MCF 10A (cell line): ENCODE results near the gene MLLT11. TPM values are rescaled to one million over a fixed set of nuclear protein-coding genes. Genes with fewer than 3 reads are reported as not detected.

Experiments used
- BruUV-seq: library from RNA; stranded (reverse); fragments of 400-500 nt; replicated peaks from 2 replicates; lab custom pipeline; 2021; lab: Mats Ljungman, UMichigan
- CTCF ChIA-PET: fragments of 300-600 bp; sonication (Branson Sonifier 250); formaldehyde crosslinking; extraction: SDS; loops from one replicate; lab custom pipeline; 2021; ENCODE audit warnings: antibody characterized with exemption, inconsistent platforms; lab: Yijun Ruan, JAX
- POLR2A ChIA-PET: fragments of 300-600, 350-650 bp; sonication (Branson Sonifier 250); formaldehyde crosslinking; extraction: SDS; loops from one replicate; lab custom pipeline; 2020; ENCODE audit warnings: antibody characterized with exemption, inconsistent platforms; lab: Yijun Ruan, JAX
- DNase-seq: peaks from one replicate; pipeline ENCODE4 v3.0.0-alpha.2; 2018; ENCODE audit not compliant: unreplicated experiment
- H3K27ac Mint-ChIP-seq: one replicate; pipeline ENCODE4 v1.8.0; 2022; ENCODE audit warnings: mild to moderate bottlenecking, low read depth, mixed read lengths; ENCODE audit not compliant: unreplicated experiment
- H3K27me3 Mint-ChIP-seq: one replicate; pipeline ENCODE4 v1.8.0; 2022; ENCODE audit warnings: mixed read lengths; ENCODE audit not compliant: insufficient read depth, unreplicated experiment
- H3K36me3 Mint-ChIP-seq: one replicate; pipeline ENCODE4 v1.8.0; 2022; ENCODE audit warnings: mild to moderate bottlenecking, moderate library complexity, mixed read lengths; ENCODE audit not compliant: insufficient read depth, unreplicated experiment
- H3K4me1 Mint-ChIP-seq: one replicate; pipeline ENCODE4 v1.8.0; 2022; ENCODE audit warnings: mixed read lengths; ENCODE audit not compliant: insufficient read depth, unreplicated experiment
- H3K4me3 Mint-ChIP-seq: one replicate; pipeline ENCODE4 v1.8.0; 2022; ENCODE audit warnings: mild to moderate bottlenecking, moderate library complexity, mixed read lengths; ENCODE audit not compliant: unreplicated experiment
- H3K9me3 Mint-ChIP-seq: one replicate; pipeline ENCODE4 v1.8.0; 2022; ENCODE audit warnings: mixed read lengths; ENCODE audit not compliant: unreplicated experiment
- intact Hi-C: fragments of 100-400 bp; cut with micrococcal nuclease; formaldehyde crosslinking; loops from 2 replicates; pipeline ENCODE4 v1.14.1; 2022
- total RNA-seq: library from RNA; stranded (reverse); gene quantifications from 2 replicates; pipeline ENCODE4 v1.2.3, GENCODE V29; 2022
- TF ChIP-seq, protein P1 (sequence below): fragments of 200-600 bp; IDR thresholded peaks from one replicate; pipeline ENCODE4 v1.8.0; 2022; ENCODE audit warnings: antibody characterized with exemption, mild to moderate bottlenecking; ENCODE audit not compliant: unreplicated experiment

Gene MLLT11
- total RNA-seq, 1 experiment from 2014 or later, result 0.86 TPM

- CTCF ChIA-PET, result interaction anchor here (0.6 to 2.0 kb wide), 9 partner anchors 11 to 739 kb away, joined by 3 to 7 read pairs (median 4); partner anchors contain the start of gene TNFAIP8L2
- Mint-ChIP-seq H3K9me3 (no peaks in the 10 kb centered on the region), H3K27ac (no peak overlapping the region), H3K27me3 (no peaks in the 10 kb centered on the region), H3K4me1 (no peaks in the 10 kb centered on the region), H3K4me3 (no peak overlapping the region), H3K36me3 (peaks cover 18% of the 10 kb centered on the region)
- intact Hi-C loops, result no loop called here
- no TSS peak for BruUV-seq
- no peak for DNase-seq
- TF ChIP-seq, protein P1, sequence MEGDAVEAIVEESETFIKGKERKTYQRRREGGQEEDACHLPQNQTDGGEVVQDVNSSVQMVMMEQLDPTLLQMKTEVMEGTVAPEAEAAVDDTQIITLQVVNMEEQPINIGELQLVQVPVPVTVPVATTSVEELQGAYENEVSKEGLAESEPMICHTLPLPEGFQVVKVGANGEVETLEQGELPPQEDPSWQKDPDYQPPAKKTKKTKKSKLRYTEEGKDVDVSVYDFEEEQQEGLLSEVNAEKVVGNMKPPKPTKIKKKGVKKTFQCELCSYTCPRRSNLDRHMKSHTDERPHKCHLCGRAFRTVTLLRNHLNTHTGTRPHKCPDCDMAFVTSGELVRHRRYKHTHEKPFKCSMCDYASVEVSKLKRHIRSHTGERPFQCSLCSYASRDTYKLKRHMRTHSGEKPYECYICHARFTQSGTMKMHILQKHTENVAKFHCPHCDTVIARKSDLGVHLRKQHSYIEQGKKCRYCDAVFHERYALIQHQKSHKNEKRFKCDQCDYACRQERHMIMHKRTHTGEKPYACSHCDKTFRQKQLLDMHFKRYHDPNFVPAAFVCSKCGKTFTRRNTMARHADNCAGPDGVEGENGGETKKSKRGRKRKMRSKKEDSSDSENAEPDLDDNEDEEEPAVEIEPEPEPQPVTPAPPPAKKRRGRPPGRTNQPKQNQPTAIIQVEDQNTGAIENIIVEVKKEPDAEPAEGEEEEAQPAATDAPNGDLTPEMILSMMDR, result no peak
- POLR2A ChIA-PET, result interaction anchor here (1.8 kb wide), 1 partner anchor 14 kb away, joined by 6 read pairs; no protein-coding TSS in a partner anchor
Observed at GRCh38 chr1:151113877-151114276, 53.7 kb downstream of the MLLT11 start.

Other genes with a start within 250 kb of the MLLT11 start
- gene ARNT, start 183.8 kb upstream of the MLLT11 start, total RNA-seq, result 40.3 and 42.9 TPM in 2 replicates
- gene CTXND2, start 173.3 kb upstream of the MLLT11 start, total RNA-seq, result not detected in 2 replicates
- gene SETDB1, start 134.0 kb upstream of the MLLT11 start, total RNA-seq, result 67.4 and 69.4 TPM in 2 replicates
- 270 TPM in 2 replicates for gene CERS2, start 85.6 kb upstream of the MLLT11 start, total RNA-seq
- gene ANXA9, start 78.1 kb upstream of the MLLT11 start, total RNA-seq, result 0.37 and 0.61 TPM in 2 replicates
- gene MINDY1, start 53.5 kb upstream of the MLLT11 start, total RNA-seq, result 8.9 and 10.4 TPM in 2 replicates
- gene PRUNE1, start 51.9 kb upstream of the MLLT11 start, total RNA-seq, result 17.6 and 24.1 TPM in 2 replicates
- gene BNIPL, start 23.8 kb upstream of the MLLT11 start, total RNA-seq, result 1.2 and 2.3 TPM in 2 replicates
- 2.2 and 2.7 TPM in 2 replicates for gene C1orf56, start 12.6 kb upstream of the MLLT11 start, total RNA-seq
- gene CDC42SE1, start 775 bp upstream of the MLLT11 start, total RNA-seq, result 134 and 139 TPM in 2 replicates
- 20.2 and 22.9 TPM in 2 replicates for gene GABPB2, start 10.4 kb downstream of the MLLT11 start, total RNA-seq
- 2.3 and 9.5 TPM in 2 replicates for gene SEMA6C, start 86.2 kb downstream of the MLLT11 start, total RNA-seq
- not detected in 2 replicates for gene TNFAIP8L2, start 96.3 kb downstream of the MLLT11 start, total RNA-seq
- gene LYSMD1, start 105.5 kb downstream of the MLLT11 start, total RNA-seq, result 14.4 and 22.3 TPM in 2 replicates
- 88.5 and 93.0 TPM in 2 replicates for gene SCNM1, start 105.7 kb downstream of the MLLT11 start, total RNA-seq
- 1.1 TPM in 1 of 2 replicates, not detected in the other for gene TMOD4, start 115.6 kb downstream of the MLLT11 start, total RNA-seq
- gene VPS72, start 129.8 kb downstream of the MLLT11 start, total RNA-seq, result 106 and 108 TPM in 2 replicates
- 150 and 163 TPM in 2 replicates for gene PIP5K1A, start 138.2 kb downstream of the MLLT11 start, total RNA-seq
- 266 and 285 TPM in 2 replicates for gene PSMD4, start 194.3 kb downstream of the MLLT11 start, total RNA-seq
- 26.3 and 27.5 TPM in 2 replicates for gene ZNF687, start 221.9 kb downstream of the MLLT11 start, total RNA-seq